Ascending aorta (tissue), 2 donors: ENCODE results near the gene FSTL4. TPM values are rescaled to one million over a fixed set of nuclear protein-coding genes. Genes with fewer than 3 reads are reported as not detected.

ENCODE experiments used
- DNase-seq, 2 donors: peaks; one replicate each; pipeline ENCODE4 v3.0.0-alpha.2; 2019; ENCODE audit warnings: low spot score in 2 of 2
- H3K27ac ChIP-seq, 2 donors: fragments of 200-600 bp; sonication (generic); one replicate each; pipeline ENCODE4 v1.5.1; 2016 to 2017; ENCODE audit warnings: mild to moderate bottlenecking in 1 of 2
- H3K27me3 ChIP-seq: fragments of 200-600 bp; sonication (generic); one replicate; pipeline ENCODE4 v1.5.1; 2017
- H3K36me3 ChIP-seq, 2 donors: fragments of 200-600 bp; sonication (generic); one replicate each; pipeline ENCODE4 v1.5.1; 2016
- H3K4me1 ChIP-seq, 2 donors: fragments of 200-600 bp; sonication (generic); one replicate each; pipeline ENCODE4 v1.5.1; 2016 to 2017; ENCODE audit warnings: mild to moderate bottlenecking in 1 of 2
- H3K4me3 ChIP-seq, 2 donors: fragments of 200-600 bp; sonication (generic); one replicate each; pipeline ENCODE4 v1.5.1; 2016 to 2017; ENCODE audit warnings: mild to moderate bottlenecking in 1 of 2
- H3K9me3 ChIP-seq, 2 donors: fragments of 200-600 bp; sonication (generic); one replicate each; pipeline ENCODE4 v1.5.1; 2016
- intact Hi-C: fragments of 100-400 bp; cut with DNase I; formaldehyde crosslinking; loops from one replicate; pipeline ENCODE4 v1.15.1; 2023
- total RNA-seq: library from RNA; depleted of rRNA; stranded (reverse); fragments of >200 nt; gene quantifications from one replicate; pipeline ENCODE4 v1.1.0, GENCODE V29; 2016
- TF ChIP-seq, protein P1 (sequence below), 3 experiments: fragments of 200-600 bp in 2 of 3; fragments of 450-650 bp in 1 of 3; sonication (generic) in 2 of 3; IDR thresholded peaks; one replicate each; pipeline ENCODE4 v1.5.1; 2016 to 2019; ENCODE audit warnings: antibody characterized with exemption in 3 of 3, mild to moderate bottlenecking in 1 of 3, moderate library complexity in 1 of 3

The FSTL4 gene
- total RNA-seq, 1 donor from 2014 or later = 0.11 TPM

DNA sequence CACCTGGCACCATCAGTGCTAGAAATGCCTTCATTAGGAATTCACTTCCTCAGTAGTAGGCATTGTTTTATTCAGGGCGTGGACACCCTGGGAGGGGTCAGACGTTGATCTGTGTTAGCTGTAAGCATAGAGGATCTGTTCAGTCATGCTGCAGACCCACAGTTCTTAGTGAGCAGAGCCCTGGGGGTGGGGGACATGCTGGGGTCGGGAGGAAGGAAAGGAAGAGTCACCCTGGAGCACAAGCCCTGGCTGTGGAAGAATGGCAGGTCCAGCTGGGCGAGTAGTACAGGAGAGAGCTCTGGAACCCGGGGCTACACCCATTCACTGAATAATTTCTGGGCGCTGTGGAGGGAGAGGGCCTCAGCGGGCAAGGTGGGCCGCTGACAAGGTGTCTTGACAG lies 172.5 kb downstream of the FSTL4 start:
- no peak overlapping the region for H3K27ac ChIP-seq
- no peaks in the 10 kb centered on the region for H3K36me3 ChIP-seq
- TF ChIP-seq, protein P1, sequence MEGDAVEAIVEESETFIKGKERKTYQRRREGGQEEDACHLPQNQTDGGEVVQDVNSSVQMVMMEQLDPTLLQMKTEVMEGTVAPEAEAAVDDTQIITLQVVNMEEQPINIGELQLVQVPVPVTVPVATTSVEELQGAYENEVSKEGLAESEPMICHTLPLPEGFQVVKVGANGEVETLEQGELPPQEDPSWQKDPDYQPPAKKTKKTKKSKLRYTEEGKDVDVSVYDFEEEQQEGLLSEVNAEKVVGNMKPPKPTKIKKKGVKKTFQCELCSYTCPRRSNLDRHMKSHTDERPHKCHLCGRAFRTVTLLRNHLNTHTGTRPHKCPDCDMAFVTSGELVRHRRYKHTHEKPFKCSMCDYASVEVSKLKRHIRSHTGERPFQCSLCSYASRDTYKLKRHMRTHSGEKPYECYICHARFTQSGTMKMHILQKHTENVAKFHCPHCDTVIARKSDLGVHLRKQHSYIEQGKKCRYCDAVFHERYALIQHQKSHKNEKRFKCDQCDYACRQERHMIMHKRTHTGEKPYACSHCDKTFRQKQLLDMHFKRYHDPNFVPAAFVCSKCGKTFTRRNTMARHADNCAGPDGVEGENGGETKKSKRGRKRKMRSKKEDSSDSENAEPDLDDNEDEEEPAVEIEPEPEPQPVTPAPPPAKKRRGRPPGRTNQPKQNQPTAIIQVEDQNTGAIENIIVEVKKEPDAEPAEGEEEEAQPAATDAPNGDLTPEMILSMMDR (IDR thresholded peaks at IDR 0.05) = no peak
- intact Hi-C loops = no loop called here
- H3K4me1 ChIP-seq = no peaks in the 10 kb centered on the region
- no peak overlapping the region for H3K4me3 ChIP-seq
- no peaks in the 10 kb centered on the region for H3K27me3 ChIP-seq
- no peak for DNase-seq
- H3K9me3 ChIP-seq = no peaks in the 10 kb centered on the region

GRCh38 chr5:133438487-133438886 lies 173.9 kb downstream of the FSTL4 start:
- Histone ChIP-seq H3K36me3 (no peaks in the 10 kb centered on the region), H3K4me1 (no peaks in the 10 kb centered on the region), H3K27me3 (no peaks in the 10 kb centered on the region), H3K9me3 (no peaks in the 10 kb centered on the region), H3K4me3 (no peak overlapping the region), H3K27ac (no peak overlapping the region)
- intact Hi-C loops = no loop called here
- TF ChIP-seq, protein P1 (IDR thresholded peaks at IDR 0.05) = no peak
- no peak for DNase-seq

- no peaks in the 10 kb centered on the region for H3K27me3 ChIP-seq
- no peak overlapping the region for H3K4me3 ChIP-seq
- intact Hi-C loops = no loop called here
- no peak overlapping the region for H3K27ac ChIP-seq
- H3K9me3 ChIP-seq = no peaks in the 10 kb centered on the region
- TF ChIP-seq, protein P1 (IDR thresholded peaks at IDR 0.05) = no peak
- no peaks in the 10 kb centered on the region for H3K4me1 ChIP-seq
- DNase-seq = no peak
- no peaks in the 10 kb centered on the region for H3K36me3 ChIP-seq
Measured at GRCh38 chr5:133434336-133434735, 178.0 kb downstream of the FSTL4 start.

DNA sequence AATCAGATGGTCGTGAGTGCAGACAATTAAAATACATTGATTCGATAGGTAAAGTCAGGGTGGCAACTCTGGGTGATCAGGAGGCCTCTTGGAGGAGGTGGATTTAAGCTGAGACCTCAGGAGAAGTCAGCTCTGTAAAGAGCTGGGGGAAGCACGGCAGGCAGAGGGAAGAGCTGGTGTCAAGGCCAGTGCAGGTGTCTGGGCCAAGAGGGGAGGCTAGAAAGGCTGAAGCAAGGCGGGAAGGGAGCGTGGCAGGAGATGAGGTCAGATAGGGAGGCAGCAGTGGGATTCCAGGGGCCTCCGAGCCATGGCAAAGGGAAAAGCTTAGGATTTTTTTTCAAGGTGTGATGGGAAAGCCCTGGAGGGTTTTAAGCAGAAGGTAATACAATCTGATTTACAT lies 178.7 kb downstream of the FSTL4 start:
- Histone ChIP-seq H3K4me1 (no peaks in the 10 kb centered on the region), H3K4me3 (no peak overlapping the region), H3K9me3 (no peaks in the 10 kb centered on the region), H3K36me3 (no peaks in the 10 kb centered on the region), H3K27ac (no peak overlapping the region), H3K27me3 (no peaks in the 10 kb centered on the region)
- TF ChIP-seq, protein P1 (IDR thresholded peaks at IDR 0.05) = no peak
- intact Hi-C loops = no loop called here
- DNase-seq = no peak

DNA sequence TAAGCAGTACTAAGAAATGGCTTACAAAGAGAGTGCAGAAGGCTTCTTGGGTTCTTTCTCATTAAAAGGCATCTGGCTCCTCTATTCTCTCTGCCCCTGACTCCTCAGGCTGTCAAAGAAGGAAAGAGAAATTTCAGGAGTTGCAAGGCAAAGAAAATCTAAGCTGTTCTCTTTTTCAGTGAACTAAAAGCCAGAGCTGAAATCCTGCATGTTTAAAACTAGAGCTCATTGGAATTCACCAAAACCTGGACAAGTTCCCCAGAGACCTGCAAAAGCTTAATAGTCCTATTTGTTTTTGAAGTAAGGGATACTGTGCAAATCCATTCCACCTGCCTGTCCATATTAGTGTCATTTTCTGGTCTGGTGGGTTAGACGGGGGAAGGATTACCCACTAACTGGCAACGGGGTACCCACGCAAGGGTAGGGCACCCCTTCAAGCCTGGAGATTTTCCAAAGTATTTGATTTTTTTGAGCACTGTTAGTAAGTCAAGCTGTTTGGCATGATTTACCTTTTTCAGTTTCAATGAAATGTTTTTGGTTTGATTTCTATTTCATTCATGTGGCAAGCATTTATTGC lies 179.3 kb downstream of the FSTL4 start:
- TF ChIP-seq, protein P1 (IDR thresholded peaks at IDR 0.05) = no peak
- no peaks in the 10 kb centered on the region for H3K36me3 ChIP-seq

More for the DNA sequence above, 179.3 kb downstream of the FSTL4 start:
- no peaks in the 10 kb centered on the region for H3K4me1 ChIP-seq
- no peak overlapping the region for H3K4me3 ChIP-seq
- no peak for DNase-seq
- H3K27me3 ChIP-seq = no peaks in the 10 kb centered on the region
- intact Hi-C loops = no loop called here
- no peak overlapping the region for H3K27ac ChIP-seq
- no peaks in the 10 kb centered on the region for H3K9me3 ChIP-seq
